Osteoblast (primary cell): ENCODE data around the gene PSMA1. TPM values are rescaled to one million over a fixed set of nuclear protein-coding genes. Genes with fewer than 3 reads are reported as not detected.

Source experiments
- DNase-seq: peaks from one replicate; pipeline ENCODE4 v3.0.0; 2011; ENCODE audit warnings: low spot score, mixed read lengths; ENCODE audit not compliant: insufficient read length; ENCODE audit errors: missing footprints
- H2AFZ ChIP-seq: 2 replicates; pipeline ENCODE4 v1.6.0; 2011; ENCODE audit warnings: mild to moderate bottlenecking, low read length
- H3K27ac ChIP-seq: 2 replicates; pipeline ENCODE4 v1.5.1; 2011; ENCODE audit warnings: mild to moderate bottlenecking, low read depth, low read length, moderate library complexity
- H3K27me3 ChIP-seq: 2 replicates; pipeline ENCODE4 v1.6.0; 2012; ENCODE audit warnings: mild to moderate bottlenecking, control low read depth, inconsistent platforms, low read length, moderate library complexity; ENCODE audit not compliant: insufficient read depth
- H3K36me3 ChIP-seq: 2 replicates; pipeline ENCODE4 v1.5.1; 2011; ENCODE audit warnings: mild to moderate bottlenecking, low read length, control low read depth, moderate library complexity; ENCODE audit not compliant: insufficient read depth
- H3K4me1 ChIP-seq: 2 replicates; pipeline ENCODE4 v1.5.1; 2011; ENCODE audit warnings: mild to moderate bottlenecking, low read length, control low read depth, moderate library complexity; ENCODE audit not compliant: insufficient read depth
- H3K4me2 ChIP-seq: 2 replicates; pipeline ENCODE4 v1.6.0; 2011; ENCODE audit warnings: mild to moderate bottlenecking, low read length; ENCODE audit not compliant: insufficient read depth
- H3K4me3 ChIP-seq: fragments of 200-600 bp; sonication (generic); 3 replicates; pipeline ENCODE4 v1.5.1; 2012; ENCODE audit warnings: mild to moderate bottlenecking, low read length, inconsistent platforms; ENCODE audit not compliant: insufficient read depth
- H3K79me2 ChIP-seq: 2 replicates; pipeline ENCODE4 v1.6.0; 2012; ENCODE audit warnings: mild to moderate bottlenecking, low read length, control low read depth, inconsistent platforms; ENCODE audit not compliant: insufficient read depth
- H3K9me3 ChIP-seq: 2 replicates; pipeline ENCODE4 v1.5.1; 2011; ENCODE audit warnings: low read depth, low read length, control low read depth
- H4K20me1 ChIP-seq: 2 replicates; pipeline ENCODE4 v1.6.0; 2012; ENCODE audit warnings: mild to moderate bottlenecking, low read length, control low read depth; ENCODE audit not compliant: insufficient read depth
- CTCF ChIP-seq: IDR thresholded peaks from 2 replicates; pipeline ENCODE4 v1.5.1; 2011; ENCODE audit warnings: mild to moderate bottlenecking, low read depth, low read length, moderate library complexity; ENCODE audit errors: extremely low read depth
- total RNA-seq: library from RNA; depleted of rRNA; stranded (reverse); fragments of >200 nt; gene quantifications from 2 replicates; pipeline ENCODE4 v1.2.3, GENCODE V29; 2012

PSMA1 gene
- total RNA-seq, 1 donor: 107 TPM

GRCh38 chr11:14529951-14530350, 9.8 kb upstream of the PSMA1 start:
- Histone ChIP-seq H3K27me3 (no peaks in the 10 kb centered on the region), H2AFZ (no peak overlapping the region), H3K79me2 (no peaks in the 10 kb centered on the region), H3K36me3 (no peaks in the 10 kb centered on the region), H3K27ac (no peak overlapping the region), H3K4me2 (no peak overlapping the region), H3K4me3 (no peak overlapping the region), H3K4me1 (no peaks in the 10 kb centered on the region), H4K20me1 (no peaks in the 10 kb centered on the region), H3K9me3 (no peaks in the 10 kb centered on the region)
- TF ChIP-seq CTCF: no peak
- no peak for DNase-seq

GRCh38 chr11:14529321-14529720, 9.1 kb upstream of the PSMA1 start:
- Histone ChIP-seq H3K4me3 (no peak overlapping the region), H3K4me1 (no peaks in the 10 kb centered on the region), H4K20me1 (no peaks in the 10 kb centered on the region), H3K27ac (no peak overlapping the region), H3K27me3 (no peaks in the 10 kb centered on the region), H2AFZ (no peak overlapping the region), H3K36me3 (no peaks in the 10 kb centered on the region), H3K9me3 (no peaks in the 10 kb centered on the region), H3K79me2 (no peaks in the 10 kb centered on the region), H3K4me2 (no peak overlapping the region)
- no peak for DNase-seq
- TF ChIP-seq CTCF: no peak

- Histone ChIP-seq H3K36me3 (peaks cover 8% of the 10 kb centered on the region), H4K20me1 (no peaks in the 10 kb centered on the region), H3K4me1 (peaks cover 9% of the 10 kb centered on the region), H3K4me3 (no peak overlapping the region), H3K27me3 (no peaks in the 10 kb centered on the region), H3K79me2 (peaks cover 25% of the 10 kb centered on the region), H3K9me3 (no peaks in the 10 kb centered on the region), H3K4me2 (no peak overlapping the region), H2AFZ (no peak overlapping the region), H3K27ac (no peak overlapping the region)
- DNase-seq: no peak
- no peak for TF ChIP-seq CTCF
Measured at GRCh38 chr11:14522801-14523200, 2.6 kb upstream of the PSMA1 start.

- peaks cover 13% of the 10 kb centered on the region for H3K36me3 ChIP-seq
- H3K4me3 ChIP-seq: no peak overlapping the region
- no peaks in the 10 kb centered on the region for H3K9me3 ChIP-seq
- H3K27me3 ChIP-seq: no peaks in the 10 kb centered on the region
- peaks cover 9% of the 10 kb centered on the region for H3K4me1 ChIP-seq
- DNase-seq: no peak
- no peak overlapping the region for H2AFZ ChIP-seq
- no peak for TF ChIP-seq CTCF
- H3K4me2 ChIP-seq: no peak overlapping the region
- H3K27ac ChIP-seq: no peak overlapping the region
- no peaks in the 10 kb centered on the region for H4K20me1 ChIP-seq
- peaks cover 27% of the 10 kb centered on the region for H3K79me2 ChIP-seq
Measured at GRCh38 chr11:14522245-14522644, 2.1 kb upstream of the PSMA1 start.
